ENCODE data around the gene MATN1. TPM values are rescaled to one million over a fixed set of nuclear protein-coding genes. Genes with fewer than 3 reads are reported as not detected.

The MATN1 gene
- total RNA-seq, 1 experiment from 2014 or later: 0.47 TPM

GRCh38 chr1:30680879-30681278 lies 42.5 kb downstream of the MATN1 start:
- intact Hi-C loops (cut with micrococcal nuclease): no loop called here
- Mint-ChIP-seq H3K9me3 (ENCODE audit: unreplicated experiment) (no peaks in the 10 kb centered on the region), H3K27ac (ENCODE audit: low read depth, unreplicated experiment) (no peak overlapping the region), H3K27me3 (ENCODE audit: insufficient read depth, unreplicated experiment) (no peaks in the 10 kb centered on the region), H3K4me3 (ENCODE audit: unreplicated experiment) (no peak overlapping the region), H3K4me1 (ENCODE audit: insufficient read depth, unreplicated experiment) (peaks cover 17% of the 10 kb centered on the region), H3K36me3 (ENCODE audit: insufficient read depth, unreplicated experiment) (no peaks in the 10 kb centered on the region)
- ChIA-PET POLR2A (no interaction called here), CTCF (interaction anchor here (0.6 kb wide), 1 partner anchor 39 kb away, joined by 3 read pairs; no protein-coding TSS in a partner anchor)
- no peak for TF ChIP-seq CTCF (IDR thresholded peaks at IDR 0.05; ENCODE audit: unreplicated experiment)
- DNase-seq (ENCODE audit: unreplicated experiment): no peak
- no TSS peak for BruUV-seq (replicated peaks)

- no peak for DNase-seq (ENCODE audit: unreplicated experiment)
- intact Hi-C loops (cut with micrococcal nuclease): no loop called here
- Mint-ChIP-seq H3K36me3 (ENCODE audit: insufficient read depth, unreplicated experiment) (no peaks in the 10 kb centered on the region), H3K9me3 (ENCODE audit: unreplicated experiment) (no peaks in the 10 kb centered on the region), H3K27me3 (ENCODE audit: insufficient read depth, unreplicated experiment) (no peaks in the 10 kb centered on the region), H3K27ac (ENCODE audit: low read depth, unreplicated experiment) (no peak overlapping the region), H3K4me3 (ENCODE audit: unreplicated experiment) (no peak overlapping the region), H3K4me1 (ENCODE audit: insufficient read depth, unreplicated experiment) (peaks cover 22% of the 10 kb centered on the region)
- TF ChIP-seq CTCF (IDR thresholded peaks at IDR 0.05; ENCODE audit: unreplicated experiment): no peak
- no TSS peak for BruUV-seq (replicated peaks)
- POLR2A ChIA-PET: interaction anchor here (0.7 kb wide), 1 partner anchor 1147 kb away, joined by 3 read pairs; no protein-coding TSS in a partner anchor
- CTCF ChIA-PET: no interaction called here
Measured at GRCh38 chr1:30680429-30680828, 43.0 kb downstream of the MATN1 start.

- Mint-ChIP-seq H3K4me1 (ENCODE audit: insufficient read depth, unreplicated experiment) (peaks cover 24% of the 10 kb centered on the region), H3K27me3 (ENCODE audit: insufficient read depth, unreplicated experiment) (no peaks in the 10 kb centered on the region), H3K36me3 (ENCODE audit: insufficient read depth, unreplicated experiment) (no peaks in the 10 kb centered on the region), H3K27ac (ENCODE audit: low read depth, unreplicated experiment) (no peak overlapping the region), H3K4me3 (ENCODE audit: unreplicated experiment) (no peak overlapping the region), H3K9me3 (ENCODE audit: unreplicated experiment) (no peaks in the 10 kb centered on the region)
- ChIA-PET POLR2A (interaction anchor here (0.7 kb wide), 1 partner anchor 1147 kb away, joined by 3 read pairs; no protein-coding TSS in a partner anchor), CTCF (no interaction called here)
- no TSS peak for BruUV-seq (replicated peaks)
- no peak for TF ChIP-seq CTCF (IDR thresholded peaks at IDR 0.05; ENCODE audit: unreplicated experiment)
- intact Hi-C loops (cut with micrococcal nuclease): no loop called here
- no peak for DNase-seq (ENCODE audit: unreplicated experiment)
Measured at GRCh38 chr1:30679976-30680305, 43.4 kb downstream of the MATN1 start.

- no peaks in the 10 kb centered on the region for H3K36me3 Mint-ChIP-seq (ENCODE audit: insufficient read depth, unreplicated experiment)
- TF ChIP-seq CTCF (IDR thresholded peaks at IDR 0.05; ENCODE audit: unreplicated experiment): no peak
- POLR2A ChIA-PET: interaction anchor here (0.7 kb wide), 1 partner anchor 1146 kb away, joined by 3 read pairs; no protein-coding TSS in a partner anchor
- no peaks in the 10 kb centered on the region for H3K27me3 Mint-ChIP-seq (ENCODE audit: insufficient read depth, unreplicated experiment)
- H3K4me1 Mint-ChIP-seq (ENCODE audit: insufficient read depth, unreplicated experiment): peaks cover 24% of the 10 kb centered on the region
- H3K9me3 Mint-ChIP-seq (ENCODE audit: unreplicated experiment): no peaks in the 10 kb centered on the region
- no peak overlapping the region for H3K27ac Mint-ChIP-seq (ENCODE audit: low read depth, unreplicated experiment)
- CTCF ChIA-PET: no interaction called here
- DNase-seq (ENCODE audit: unreplicated experiment): no peak
- intact Hi-C loops (cut with micrococcal nuclease): no loop called here
- H3K4me3 Mint-ChIP-seq (ENCODE audit: unreplicated experiment): no peak overlapping the region
- no TSS peak for BruUV-seq (replicated peaks)
Measured at GRCh38 chr1:30679201-30679975, 44.0 kb downstream of the MATN1 start.
